K562 (cell line): Measurements from ENCODE around the gene LAMA5. TPM values are rescaled to one million over a fixed set of nuclear protein-coding genes. Genes with fewer than 3 reads are reported as not detected.

ENCODE experiments used
- ATAC-seq: fragments of 200-7000 bp; cut with Tn5 transposase; 3 replicates; pipeline ENCODE4 v1.9.1; 2020; ENCODE audit warnings: moderate library complexity
- BruUV-seq: library from RNA; stranded (reverse); fragments of 400-500 nt; replicated peaks from 2 replicates; lab custom pipeline; 2021; lab: Mats Ljungman, UMichigan
- CTCF ChIA-PET: fragments of 300-600 bp; formaldehyde crosslinking; extraction: SDS; loops from one replicate; lab custom pipeline; 2021; ENCODE audit warnings: low intra/inter-chr PET ratio; lab: Yijun Ruan, JAX
- POLR2A ChIA-PET: fragments of 300-600, 350-650 bp; sonication (Branson Sonifier 250); formaldehyde crosslinking; extraction: SDS; loops from one replicate; lab custom pipeline; 2021; ENCODE audit warnings: antibody characterized with exemption, inconsistent platforms; lab: Yijun Ruan, JAX
- DNase-seq, 4 experiments: peaks; one replicate each; pipeline versions ENCODE4 v3.0.0 to v3.0.0-alpha.2; 2011 to 2018; ENCODE audit warnings: low spot score in 3 of 4, mixed read lengths in 3 of 4; ENCODE audit errors: extremely low read depth in 1 of 4
- FAIRE-seq: peaks from 2 replicates; lab custom pipeline; 2011; peaks lifted over from hg19 to GRCh38; lab: Jason Lieb, UNC
- H2AFZ ChIP-seq: 2 replicates; pipeline ENCODE4 v1.6.0; 2011; ENCODE audit warnings: low read depth, low read length, control low read depth, inconsistent platforms
- H3K27ac ChIP-seq: fragments of 200-600 bp; 3 replicates; pipeline ENCODE4 v1.8.0; 2011; ENCODE audit warnings: low read depth, mild to moderate bottlenecking, control low read depth, inconsistent platforms, low read length, moderate library complexity, mixed read lengths; ENCODE audit errors: extremely low read depth
- H3K27me3 ChIP-seq, 2 experiments: fragments of 300-600 bp in 1 of 2; 2 replicates in 1 of 2; 3 replicates in 1 of 2; pipeline versions ENCODE4 v1.6.0 to v1.8.0; 2011; ENCODE audit warnings: inconsistent platforms in 2 of 2, low read length in 2 of 2, mild to moderate bottlenecking in 1 of 2, mixed read lengths in 1 of 2, moderate library complexity in 1 of 2; ENCODE audit not compliant: control insufficient read depth in 2 of 2, insufficient read depth in 2 of 2
- H3K36me3 ChIP-seq: fragments of 300-600 bp; 3 replicates; pipeline ENCODE4 v1.8.0; 2011; ENCODE audit warnings: mild to moderate bottlenecking, low read length, inconsistent platforms; ENCODE audit not compliant: control insufficient read depth, insufficient read depth
- H3K4me1 ChIP-seq, 2 experiments: fragments of 200-600 bp in 1 of 2; replicated peaks in 1 of 2; 2 replicates in 1 of 2; 3 replicates in 1 of 2; pipeline versions ENCODE4 v1.5.1 to v1.8.0; 2011; ENCODE audit warnings: inconsistent platforms in 2 of 2, low read length in 2 of 2, mild to moderate bottlenecking in 1 of 2, mixed read lengths in 1 of 2, moderate library complexity in 1 of 2; ENCODE audit not compliant: control insufficient read depth in 2 of 2, insufficient read depth in 2 of 2
- H3K4me2 ChIP-seq: 2 replicates; pipeline ENCODE4 v1.6.1; 2011; ENCODE audit warnings: low read length, control low read depth, inconsistent platforms, mixed read lengths; ENCODE audit not compliant: insufficient read depth
- H3K4me3 ChIP-seq: fragments of 200-600 bp; sonication (generic), shearing (Covaris generic); 2 replicates; pipeline ENCODE4 v1.5.1; 2016; ENCODE audit warnings: control low read depth, inconsistent platforms
- H3K79me2 ChIP-seq: fragments of 200-600 bp; 3 replicates; pipeline ENCODE4 v1.8.0; 2011; ENCODE audit warnings: low read length, inconsistent platforms; ENCODE audit not compliant: control insufficient read depth, insufficient read depth
- H3K9ac ChIP-seq, 2 experiments: 2 replicates each; pipeline versions ENCODE4 v1.6.0 to v1.6.1; 2011; ENCODE audit warnings: low read depth in 2 of 2, low read length in 2 of 2, control low read depth in 1 of 2, inconsistent platforms in 1 of 2, mild to moderate bottlenecking in 1 of 2, mixed read lengths in 1 of 2; ENCODE audit not compliant: insufficient read depth in 1 of 2
- H3K9me1 ChIP-seq: one replicate; pipeline ENCODE4 v1.6.0; 2011; ENCODE audit warnings: inconsistent platforms, mild to moderate bottlenecking, low read length, moderate library complexity; ENCODE audit not compliant: control insufficient read depth, insufficient read depth
- H3K9me3 ChIP-seq: replicated peaks from 2 replicates; pipeline ENCODE4 v1.5.1; 2011; ENCODE audit warnings: low read depth, low read length, inconsistent platforms; ENCODE audit not compliant: control insufficient read depth, insufficient read depth
- H4K20me1 ChIP-seq: replicated peaks from 2 replicates; pipeline ENCODE4 v1.6.1; 2011; ENCODE audit warnings: low read length, inconsistent platforms, mixed read lengths; ENCODE audit not compliant: control insufficient read depth, insufficient read depth
- CEBPG ChIP-seq, 3 experiments: fragments of 200-800 bp in 1 of 3; sonication (Bioruptor generic) in 1 of 3; sonication (generic) in 1 of 3; formaldehyde crosslinking in 1 of 3; IDR thresholded peaks in 2 of 3; conservative IDR thresholded peaks in 1 of 3; 2 replicates each; pipeline versions ENCODE4 v1.6.1 to v1.8.0; 2016 to 2022; ENCODE audit warnings: missing compliant biosample characterization in 2 of 3, missing genetic modification characterization in 2 of 3, mild to moderate bottlenecking in 1 of 3, missing genetic modification reagents in 1 of 3
- MXI1 ChIP-seq: IDR thresholded peaks from 2 replicates; pipeline ENCODE4 v1.6.1; 2011; ENCODE audit warnings: low read depth, mild to moderate bottlenecking, improper control_type of control experiment, low read length
- NONO ChIP-seq, 2 experiments: fragments of 200-400 bp in 1 of 2; fragments of 450-650 bp in 1 of 2; formaldehyde crosslinking in 1 of 2; IDR thresholded peaks; 2 replicates each; pipeline ENCODE4 v1.6.1; 2017; ENCODE audit warnings: low read depth in 2 of 2, mild to moderate bottlenecking in 2 of 2, moderate library complexity in 2 of 2, low read length in 1 of 2
- PYGO2 ChIP-seq: fragments of 450-650 bp; IDR thresholded peaks from 2 replicates; pipeline ENCODE4 v1.6.1; 2016; ENCODE audit warnings: mild to moderate bottlenecking, missing genetic modification characterization, moderate library complexity, missing compliant biosample characterization
- SUPT5H ChIP-seq: fragments of 450-650 bp; IDR thresholded peaks from 2 replicates; pipeline ENCODE4 v1.6.1; 2016
- USF2 ChIP-seq: sonication (generic); formaldehyde crosslinking; IDR thresholded peaks from 2 replicates; pipeline ENCODE4 v1.5.0; 2020; ENCODE audit warnings: missing genetic modification reagents
- ZFP91 ChIP-seq: sonication (generic); formaldehyde crosslinking; IDR thresholded peaks from 2 replicates; pipeline ENCODE4 v1.8.0; 2022; ENCODE audit warnings: mild to moderate bottlenecking, missing genetic modification reagents
- ZNF324 ChIP-seq: fragments of 250-450 bp; sonication (Bioruptor Pico); IDR thresholded peaks from 2 replicates; pipeline ENCODE4 v1.4.0; 2020; ENCODE audit warnings: mild to moderate bottlenecking
- WGBS: fragments of 100-300 bp; shearing (Covaris generic); methylation state at CpG from one replicate; pipeline ENCODE4 v1.1.6; 2016; ENCODE audit warnings: low coverage, mixed read lengths; ENCODE audit not compliant: insufficient coverage; ENCODE audit errors: missing lambda C conversion rate; 5-methylcytosine and 5-hydroxymethylcytosine counted together
- in situ Hi-C: fragments of 300-500 bp; cut with MboI; formaldehyde crosslinking; loops from 4 replicates; pipeline ENCODE4 v1.15.0; 2018; ENCODE audit warnings: inconsistent platforms, mixed read lengths
- intact Hi-C: fragments of 100-400 bp; cut with micrococcal nuclease; formaldehyde crosslinking; loops from 2 replicates; pipeline ENCODE4 v1.14.2; 2022
- polyA plus RNA-seq, 8 experiments: library from polyadenylated mRNA; depleted of rRNA in 4 of 8; stranded (reverse) in 5 of 8; unstranded in 3 of 8; fragments of >200 nt; fragmentation: Nextera tagmentation in 2 of 8; fragmentation: Illumina TruSeq in 1 of 8; extraction: Ambion mirVana in 2 of 8; extraction: Trizol in 1 of 8; gene quantifications; 2 replicates each; pipeline versions ENCODE4 v1.2.1 to v1.2.3, GENCODE V29; 2011 to 2014; ENCODE audit warnings: inconsistent platforms in 1 of 8, missing spikeins in 1 of 8
- total RNA-seq, 7 experiments: library from RNA; depleted of rRNA in 6 of 7; stranded (reverse); fragments of >200 nt in 6 of 7; fragmentation: Illumina TruSeq in 2 of 7; extraction: Trizol in 2 of 7; gene quantifications; 2 replicates each; pipeline versions ENCODE4 v1.2.1 to v1.2.3, GENCODE V29; 2011 to 2021; ENCODE audit warnings: low replicate concordance in 1 of 7

Gene LAMA5
- total and polyA plus RNA-seq, 9 of the 15 experiments (the other 6 are each of a cell fraction or from before 2014, with no cell fraction given): 0.31 to 101 (median 7.8) TPM

GRCh38 chr20:62344092-62344491 lies 23.0 kb downstream of the LAMA5 start:
- DNase-seq: no peak
- Histone ChIP-seq H3K27ac (no peak overlapping the region), H3K9me1 (no peaks in the 10 kb centered on the region), H3K9ac (no peak overlapping the region), H3K36me3 (peaks cover 63% of the 10 kb centered on the region), H3K79me2 (no peaks in the 10 kb centered on the region), H3K4me3 (no peak overlapping the region), H3K4me2 (no peak overlapping the region), H3K4me1 (peaks cover 0 to 4% of the 10 kb centered on the region in 2 experiments; a peak in 1 of 5 replicates), H4K20me1 (no peaks in the 10 kb centered on the region), H3K27me3 (no peaks in the 10 kb centered on the region), H2AFZ (no peak overlapping the region), H3K9me3 (no peaks in the 10 kb centered on the region)
- intact Hi-C loops (no loop called here), in situ Hi-C loops (no loop called here)
- WGBS: 92% methylated on average over 5 of the region's 5 CpGs
- TF ChIP-seq USF2 (no peak), ZFP91 (CRISPR knock-in tag) (no peak), NONO (IDR thresholded peaks at IDR 0.05; ENCODE audit: low read depth in 2 of 2, low read length in 1 of 2) (no peak), ZNF324 (CRISPR knock-in tag) (no peak), CEBPG (CRISPR knock-in tag; IDR thresholded peaks at IDR 0.05) (no peak), CEBPG (tag; conservative IDR thresholded peaks at IDR 0.05 in 1 of 2, IDR thresholded peaks at IDR 0.05 in 1 of 2) (no peak), PYGO2 (no peak), SUPT5H (0 out of 2 replicates have a peak, but pooled peaks have one; percentile 29), MXI1 (no peak)
- FAIRE-seq: no peak
- ChIA-PET POLR2A (interaction anchor here (1.2 kb wide), 1 partner anchor 10 kb away, joined by 3 read pairs; no protein-coding TSS in a partner anchor), CTCF (no interaction called here)
- no peak for ATAC-seq
- BruUV-seq: no TSS peak
